AG09319 (cell line): Measurements from ENCODE around the gene SH2D6.

Experiments
- DNase-seq: peaks from one replicate; pipeline ENCODE4 v3.0.0-alpha.2; 2010; ENCODE audit warnings: low read depth; ENCODE audit errors: extremely low read depth
- TF ChIP-seq, protein P1 (sequence below): IDR thresholded peaks from 2 replicates; pipeline ENCODE4 v1.5.1; 2011; ENCODE audit warnings: low read depth, mild to moderate bottlenecking, inconsistent platforms, low read length, moderate library complexity

Gene SH2D6

DNA sequence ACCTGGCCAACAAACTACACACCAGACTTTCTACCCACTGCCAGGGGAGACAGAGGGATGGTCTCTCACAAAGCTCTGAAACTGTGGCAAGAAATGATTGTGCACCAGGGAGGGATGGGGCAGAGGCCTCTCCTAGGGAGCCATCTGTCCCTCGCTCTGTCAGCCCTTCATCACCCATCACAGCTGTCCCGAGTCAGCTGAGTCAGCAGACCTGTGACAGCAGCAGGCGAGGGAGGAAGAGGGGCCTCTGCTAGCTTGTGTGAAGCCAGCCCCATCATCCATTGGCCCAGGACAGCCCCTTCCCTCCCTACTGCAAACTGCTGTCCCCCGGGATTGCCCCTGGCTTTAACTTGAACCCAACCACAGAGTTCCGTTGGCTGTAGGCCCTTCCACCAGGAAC, 5.0 kb downstream of the SH2D6 start:
- DNase-seq = no peak
- TF ChIP-seq, protein P1, sequence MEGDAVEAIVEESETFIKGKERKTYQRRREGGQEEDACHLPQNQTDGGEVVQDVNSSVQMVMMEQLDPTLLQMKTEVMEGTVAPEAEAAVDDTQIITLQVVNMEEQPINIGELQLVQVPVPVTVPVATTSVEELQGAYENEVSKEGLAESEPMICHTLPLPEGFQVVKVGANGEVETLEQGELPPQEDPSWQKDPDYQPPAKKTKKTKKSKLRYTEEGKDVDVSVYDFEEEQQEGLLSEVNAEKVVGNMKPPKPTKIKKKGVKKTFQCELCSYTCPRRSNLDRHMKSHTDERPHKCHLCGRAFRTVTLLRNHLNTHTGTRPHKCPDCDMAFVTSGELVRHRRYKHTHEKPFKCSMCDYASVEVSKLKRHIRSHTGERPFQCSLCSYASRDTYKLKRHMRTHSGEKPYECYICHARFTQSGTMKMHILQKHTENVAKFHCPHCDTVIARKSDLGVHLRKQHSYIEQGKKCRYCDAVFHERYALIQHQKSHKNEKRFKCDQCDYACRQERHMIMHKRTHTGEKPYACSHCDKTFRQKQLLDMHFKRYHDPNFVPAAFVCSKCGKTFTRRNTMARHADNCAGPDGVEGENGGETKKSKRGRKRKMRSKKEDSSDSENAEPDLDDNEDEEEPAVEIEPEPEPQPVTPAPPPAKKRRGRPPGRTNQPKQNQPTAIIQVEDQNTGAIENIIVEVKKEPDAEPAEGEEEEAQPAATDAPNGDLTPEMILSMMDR = no peak

DNA sequence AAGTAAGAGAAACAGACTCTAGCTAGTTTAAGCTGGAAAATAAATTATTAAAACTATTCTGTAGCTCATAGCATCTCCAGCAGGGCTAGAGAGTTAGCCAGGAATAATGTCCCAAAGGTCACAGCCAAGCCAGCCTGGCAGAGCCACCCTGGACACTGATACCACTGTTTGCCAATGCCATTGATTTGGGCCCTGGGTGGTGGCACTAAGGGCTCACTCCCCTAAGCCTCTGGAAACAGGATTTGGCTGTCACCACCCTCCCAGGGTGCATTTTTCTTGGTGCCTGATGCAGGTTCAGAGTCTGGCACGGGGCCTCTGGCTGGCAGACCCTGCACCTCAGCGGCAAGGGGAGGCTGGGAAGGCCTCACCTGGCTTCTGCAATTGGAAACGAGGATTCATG, 7.1 kb downstream of the SH2D6 start:
- TF ChIP-seq, protein P1 = no peak
- no peak for DNase-seq

GRCh38 chr2:85427300-85427835, 8.9 kb downstream of the SH2D6 start:
- TF ChIP-seq, protein P1 = no peak
- DNase-seq = no peak

DNA sequence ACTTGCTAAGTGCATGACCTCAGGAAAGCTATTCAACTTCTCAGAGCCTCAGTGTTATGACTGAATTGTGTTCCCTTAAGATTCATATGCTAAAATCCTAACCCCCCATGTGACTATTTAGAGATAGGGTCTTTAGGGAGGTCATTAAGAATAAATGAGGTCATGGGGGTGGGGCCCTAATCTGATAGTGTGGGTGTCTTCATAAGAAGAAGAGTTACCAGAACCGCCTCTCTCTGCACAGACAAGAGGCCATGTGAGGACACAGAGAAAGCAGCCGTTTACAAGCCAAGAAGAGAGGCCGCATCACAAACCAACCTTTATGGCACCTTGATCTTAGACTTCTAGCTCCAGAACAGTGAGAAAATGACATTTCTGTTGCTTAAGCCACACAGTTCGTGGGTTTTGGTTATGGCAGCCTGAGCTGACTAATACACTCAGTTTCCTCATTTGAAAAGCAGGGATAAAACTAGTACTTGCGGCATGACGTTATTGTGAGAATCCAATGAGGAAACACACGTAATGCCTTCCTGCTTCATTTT, 9.9 kb downstream of the SH2D6 start:
- TF ChIP-seq, protein P1 = no peak
- no peak for DNase-seq

- no peak for DNase-seq
- TF ChIP-seq, protein P1 = no peak
Measured at GRCh38 chr2:85429213-85429923, 10.9 kb downstream of the SH2D6 start.

DNA sequence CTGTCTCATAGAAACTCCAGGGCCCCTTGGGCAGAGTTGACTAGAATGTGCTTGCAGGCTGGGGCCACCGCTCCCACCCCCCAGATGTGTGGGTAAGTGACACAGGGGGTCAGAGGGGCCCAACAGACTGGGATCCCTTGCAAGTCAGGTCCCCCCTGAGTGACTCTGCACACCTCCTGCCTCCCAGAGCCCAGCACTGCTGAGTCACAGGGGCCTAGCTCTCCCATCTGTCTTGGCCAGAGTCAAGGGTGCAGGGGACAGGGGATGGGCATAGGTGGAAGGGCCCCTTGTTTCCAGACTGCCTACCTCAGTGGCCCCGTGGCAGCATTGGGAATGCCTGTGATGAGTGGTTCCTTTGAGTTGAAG, 11.4 kb downstream of the SH2D6 start:
- DNase-seq = no peak
- TF ChIP-seq, protein P1 = no peak

DNA sequence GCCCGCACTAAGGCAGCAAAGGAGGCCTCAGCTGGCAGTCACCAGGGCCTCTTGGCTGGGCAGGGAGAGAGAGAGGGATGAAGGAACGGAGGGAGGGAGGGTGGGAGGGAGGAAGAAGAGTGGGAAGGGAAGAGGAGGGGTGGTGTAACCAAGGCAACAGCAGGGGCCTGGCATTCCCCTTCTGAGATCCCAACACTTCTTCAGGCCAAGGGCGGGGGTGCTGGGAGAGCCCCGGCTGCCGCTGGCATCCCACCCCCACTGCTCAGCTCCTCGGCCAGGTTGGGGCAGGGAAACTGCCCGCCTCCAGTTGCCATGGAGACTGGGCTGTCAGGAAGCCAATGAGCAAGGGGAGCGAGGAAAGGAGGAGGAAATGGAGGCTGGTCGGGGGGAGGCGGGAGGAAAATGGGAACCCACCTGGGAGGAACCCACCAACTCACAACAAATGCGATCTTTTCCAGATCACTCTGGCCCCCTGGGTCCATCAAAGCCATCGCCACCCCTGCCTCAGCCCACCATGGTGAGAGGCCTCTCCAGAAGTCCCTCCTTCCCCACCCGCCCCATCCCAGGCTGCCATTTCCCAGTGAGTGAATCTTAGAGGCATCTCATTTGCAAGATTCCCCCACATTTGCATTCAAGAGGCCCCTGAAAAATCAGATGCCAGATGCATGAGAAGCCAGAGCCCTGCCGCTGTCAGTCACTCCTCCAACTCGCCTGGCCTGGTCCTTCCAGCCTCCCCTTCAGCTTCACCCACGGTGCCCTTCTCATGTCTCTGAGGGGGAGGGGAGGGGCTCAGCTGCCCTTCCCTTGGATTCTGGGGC, 12.4 kb downstream of the SH2D6 start:
- DNase-seq = no peak
- TF ChIP-seq, protein P1 = no peak
